ENCODE results near the gene LRRFIP1. TPM values are rescaled to one million over a fixed set of nuclear protein-coding genes. Genes with fewer than 3 reads are reported as not detected.
A peak's percentile ranks its signal among the peaks of the same experiment; 100 is the strongest.

Gene LRRFIP1
- total and polyA plus RNA-seq, 10 of the 15 experiments (the other 5 are each of a cell fraction or from before 2014, with no cell fraction given) = 36.2 to 120 (median 74.3) TPM

DNA sequence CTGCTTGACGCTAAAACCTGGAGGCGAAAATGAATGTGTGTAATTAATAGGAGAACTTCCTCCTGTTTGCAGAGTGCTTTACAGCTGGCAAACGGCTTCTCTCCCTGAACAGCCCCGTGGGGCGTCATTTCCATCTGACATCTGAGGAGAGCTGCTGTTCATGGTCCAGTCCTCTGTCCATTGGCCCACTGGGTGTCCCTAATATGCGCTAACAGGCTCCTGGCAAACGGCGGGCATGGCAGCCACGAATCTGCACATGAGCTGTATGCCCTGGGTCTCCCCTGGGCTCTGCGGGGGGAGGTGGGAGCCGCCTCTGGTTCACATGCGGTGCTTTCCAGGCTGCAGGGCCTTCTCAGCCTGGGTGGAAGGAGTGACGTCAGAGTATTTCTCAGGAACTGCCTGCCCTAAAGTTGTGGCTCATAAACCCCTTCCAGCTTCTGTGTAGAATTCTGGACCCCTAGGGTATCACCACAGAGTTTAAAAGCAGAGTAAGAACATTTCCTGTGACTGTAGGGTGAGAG lies 73.2 kb downstream of the LRRFIP1 start:
- BruUV-seq (replicated peaks) = no TSS peak
- WGBS (ENCODE audit: insufficient coverage, insufficient replicate concordance, low lambda C conversion rate, missing lambda C conversion rate) = 9% methylated on average over 13 of the region's 13 CpGs
- in situ Hi-C loops (cut with MboI) = no loop called here
- Histone ChIP-seq H3K36me3 (ENCODE audit: control insufficient read depth in 2 of 2, insufficient read depth in 2 of 2, low read length in 1 of 2) (no peaks in the 10 kb centered on the region), H3K79me2 (ENCODE audit: control insufficient read depth, insufficient read depth, low read length) (peaks cover 97% of the 10 kb centered on the region), H3K9me3 (replicated peaks; ENCODE audit: control insufficient read depth, insufficient read depth, low read length) (no peaks in the 10 kb centered on the region), H3K27me3 (replicated peaks in 1 of 2; ENCODE audit: control insufficient read depth in 2 of 2, insufficient read depth in 2 of 2, low read length in 1 of 2) (no peaks in the 10 kb centered on the region), H3K27ac (ENCODE audit: control insufficient read depth, insufficient read depth) (peak overlapping the region; percentile 77), H3K4me3 (peak overlapping the region; percentile 56), H3K4me2 (ENCODE audit: control insufficient read depth, insufficient read depth) (peak overlapping the region; percentile 98), H3K4me1 (ENCODE audit: control insufficient read depth, insufficient read depth, low read length) (peaks cover 70% of the 10 kb centered on the region), H2AFZ (ENCODE audit: control insufficient read depth, low read depth, low read length) (no peak overlapping the region), H4K20me1 (ENCODE audit: control insufficient read depth, insufficient read depth) (no peaks in the 10 kb centered on the region), H3K9ac (ENCODE audit: control insufficient read depth, insufficient read depth, low read length) (peak overlapping the region; percentile 56)
- POLR2A ChIA-PET = interaction anchor here (0.7 to 3.5 kb wide), 6 partner anchors 7 to 84 kb away, joined by 3 to 18 read pairs (median 3); no protein-coding TSS in a partner anchor
- intact Hi-C loops (cut with micrococcal nuclease; ENCODE audit: unreplicated experiment) = loop anchor here (5.0 kb wide), 1 partner anchor 33 kb away; no protein-coding TSS in a partner anchor
- CTCF ChIA-PET = interaction anchor here (0.6 to 18.3 kb wide), 8 partner anchors 9 to 198 kb away, joined by 3 to 298 read pairs (median 4); no protein-coding TSS in a partner anchor
- peak; percentile 68 for ATAC-seq
- RAD21 ChIA-PET (ENCODE audit: unreplicated experiment) = interaction anchor here (1.0 to 2.9 kb wide), 7 partner anchors 8 to 53 kb away, joined by 3 to 15 read pairs (median 6); no protein-coding TSS in a partner anchor
- SMC1A ChIA-PET (ENCODE audit: uncharacterized antibody, unreplicated experiment) = interaction anchor here (0.7 to 5.0 kb wide), 13 partner anchors 9 to 53 kb away, joined by 3 to 49 read pairs (median 4); no protein-coding TSS in a partner anchor
- DNase-seq (ENCODE audit: low read depth, low spot score) = peak; percentile 54
- FAIRE-seq = no peak
- TF ChIP-seq TCF3 (IDR thresholded peaks at IDR 0.05; ENCODE audit: borderline replicate concordance, insufficient read depth, low read depth, low read length) = no peak
- no peak for TF ChIP-seq NFYA (IDR thresholded peaks at IDR 0.05; ENCODE audit: borderline replicate concordance, low read depth, low read length)
- TF ChIP-seq HDAC2 (IDR thresholded peaks at IDR 0.05) = no peak
- TF ChIP-seq, protein P1, sequence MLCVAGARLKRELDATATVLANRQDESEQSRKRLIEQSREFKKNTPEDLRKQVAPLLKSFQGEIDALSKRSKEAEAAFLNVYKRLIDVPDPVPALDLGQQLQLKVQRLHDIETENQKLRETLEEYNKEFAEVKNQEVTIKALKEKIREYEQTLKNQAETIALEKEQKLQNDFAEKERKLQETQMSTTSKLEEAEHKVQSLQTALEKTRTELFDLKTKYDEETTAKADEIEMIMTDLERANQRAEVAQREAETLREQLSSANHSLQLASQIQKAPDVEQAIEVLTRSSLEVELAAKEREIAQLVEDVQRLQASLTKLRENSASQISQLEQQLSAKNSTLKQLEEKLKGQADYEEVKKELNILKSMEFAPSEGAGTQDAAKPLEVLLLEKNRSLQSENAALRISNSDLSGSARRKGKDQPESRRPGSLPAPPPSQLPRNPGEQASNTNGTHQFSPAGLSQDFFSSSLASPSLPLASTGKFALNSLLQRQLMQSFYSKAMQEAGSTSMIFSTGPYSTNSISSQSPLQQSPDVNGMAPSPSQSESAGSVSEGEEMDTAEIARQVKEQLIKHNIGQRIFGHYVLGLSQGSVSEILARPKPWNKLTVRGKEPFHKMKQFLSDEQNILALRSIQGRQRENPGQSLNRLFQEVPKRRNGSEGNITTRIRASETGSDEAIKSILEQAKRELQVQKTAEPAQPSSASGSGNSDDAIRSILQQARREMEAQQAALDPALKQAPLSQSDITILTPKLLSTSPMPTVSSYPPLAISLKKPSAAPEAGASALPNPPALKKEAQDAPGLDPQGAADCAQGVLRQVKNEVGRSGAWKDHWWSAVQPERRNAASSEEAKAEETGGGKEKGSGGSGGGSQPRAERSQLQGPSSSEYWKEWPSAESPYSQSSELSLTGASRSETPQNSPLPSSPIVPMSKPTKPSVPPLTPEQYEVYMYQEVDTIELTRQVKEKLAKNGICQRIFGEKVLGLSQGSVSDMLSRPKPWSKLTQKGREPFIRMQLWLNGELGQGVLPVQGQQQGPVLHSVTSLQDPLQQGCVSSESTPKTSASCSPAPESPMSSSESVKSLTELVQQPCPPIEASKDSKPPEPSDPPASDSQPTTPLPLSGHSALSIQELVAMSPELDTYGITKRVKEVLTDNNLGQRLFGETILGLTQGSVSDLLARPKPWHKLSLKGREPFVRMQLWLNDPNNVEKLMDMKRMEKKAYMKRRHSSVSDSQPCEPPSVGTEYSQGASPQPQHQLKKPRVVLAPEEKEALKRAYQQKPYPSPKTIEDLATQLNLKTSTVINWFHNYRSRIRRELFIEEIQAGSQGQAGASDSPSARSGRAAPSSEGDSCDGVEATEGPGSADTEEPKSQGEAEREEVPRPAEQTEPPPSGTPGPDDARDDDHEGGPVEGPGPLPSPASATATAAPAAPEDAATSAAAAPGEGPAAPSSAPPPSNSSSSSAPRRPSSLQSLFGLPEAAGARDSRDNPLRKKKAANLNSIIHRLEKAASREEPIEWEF (IDR thresholded peaks at IDR 0.05; ENCODE audit: insufficient replicate concordance, low read depth, low read length) = no peak
- TF ChIP-seq DPF2 (IDR thresholded peaks at IDR 0.05) = peak; percentile 66
- peak; percentile 16; the same call in 1 of the 2 replicates for TF ChIP-seq HDGF (IDR thresholded peaks at IDR 0.05)
- peak; percentile 31; the same call in 1 of the 2 replicates for TF ChIP-seq CREB1 (IDR thresholded peaks at IDR 0.05; ENCODE audit: low read depth)
- TF ChIP-seq NRF1 (conservative IDR thresholded peaks at IDR 0.05; ENCODE audit: low read depth, low read length) = no peak
- no peak for TF ChIP-seq PAX8 (IDR thresholded peaks at IDR 0.05)
- TF ChIP-seq, protein P2, sequence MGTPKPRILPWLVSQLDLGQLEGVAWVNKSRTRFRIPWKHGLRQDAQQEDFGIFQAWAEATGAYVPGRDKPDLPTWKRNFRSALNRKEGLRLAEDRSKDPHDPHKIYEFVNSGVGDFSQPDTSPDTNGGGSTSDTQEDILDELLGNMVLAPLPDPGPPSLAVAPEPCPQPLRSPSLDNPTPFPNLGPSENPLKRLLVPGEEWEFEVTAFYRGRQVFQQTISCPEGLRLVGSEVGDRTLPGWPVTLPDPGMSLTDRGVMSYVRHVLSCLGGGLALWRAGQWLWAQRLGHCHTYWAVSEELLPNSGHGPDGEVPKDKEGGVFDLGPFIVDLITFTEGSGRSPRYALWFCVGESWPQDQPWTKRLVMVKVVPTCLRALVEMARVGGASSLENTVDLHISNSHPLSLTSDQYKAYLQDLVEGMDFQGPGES (IDR thresholded peaks at IDR 0.05) = no peak
- TF ChIP-seq NFXL1 (IDR thresholded peaks at IDR 0.05; ENCODE audit: borderline replicate concordance) = no peak
- TF ChIP-seq YY1 (IDR thresholded peaks at IDR 0.05; ENCODE audit: low read depth, low read length) = no peak
- TF ChIP-seq RUNX3 (IDR thresholded peaks at IDR 0.05; ENCODE audit: low read length) = no peak
- TF ChIP-seq EED (IDR thresholded peaks at IDR 0.05; ENCODE audit: low read depth) = peak; percentile 75
- TF ChIP-seq, protein P3, sequence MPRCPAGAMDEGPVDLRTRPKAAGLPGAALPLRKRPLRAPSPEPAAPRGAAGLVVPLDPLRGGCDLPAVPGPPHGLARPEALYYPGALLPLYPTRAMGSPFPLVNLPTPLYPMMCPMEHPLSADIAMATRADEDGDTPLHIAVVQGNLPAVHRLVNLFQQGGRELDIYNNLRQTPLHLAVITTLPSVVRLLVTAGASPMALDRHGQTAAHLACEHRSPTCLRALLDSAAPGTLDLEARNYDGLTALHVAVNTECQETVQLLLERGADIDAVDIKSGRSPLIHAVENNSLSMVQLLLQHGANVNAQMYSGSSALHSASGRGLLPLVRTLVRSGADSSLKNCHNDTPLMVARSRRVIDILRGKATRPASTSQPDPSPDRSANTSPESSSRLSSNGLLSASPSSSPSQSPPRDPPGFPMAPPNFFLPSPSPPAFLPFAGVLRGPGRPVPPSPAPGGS (IDR thresholded peaks at IDR 0.05; ENCODE audit: borderline replicate concordance, insufficient read depth, low read depth, low read length, poor library complexity, severe bottlenecking) = no peak
- TF ChIP-seq BHLHE40 (IDR thresholded peaks at IDR 0.05; ENCODE audit: borderline replicate concordance in 1 of 2, low read depth in 2 of 2, low read length in 1 of 2) = peak; percentile 59 to 79; a peak in 3 of 4 replicates
- TF ChIP-seq RBBP5 (conservative IDR thresholded peaks at IDR 0.05) = no peak

Data from GM12878 (cell line).